Measurements from ENCODE around the gene LHX3.

DNA sequence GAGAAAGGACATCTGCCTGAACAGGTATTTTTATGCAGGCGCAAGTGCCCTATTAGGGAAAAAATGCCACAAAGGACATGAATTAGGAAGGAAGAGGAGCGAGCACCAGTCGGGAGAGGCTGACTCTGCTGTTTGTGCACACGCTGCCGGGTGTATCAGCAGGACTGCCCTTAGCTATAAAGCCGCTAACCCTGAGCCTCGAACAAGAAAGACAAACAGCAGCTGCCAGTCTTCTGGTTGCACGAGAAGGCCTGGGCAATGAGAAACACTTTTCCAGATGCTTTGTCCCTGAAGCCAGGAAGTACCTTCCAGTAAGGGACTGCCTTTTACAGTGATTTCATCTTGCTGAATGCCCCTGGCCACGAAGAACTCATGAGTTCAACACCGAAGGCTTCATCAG is 28.0 kb upstream of the LHX3 start:
- TF ChIP-seq CTCF (IDR thresholded peaks at IDR 0.05; ENCODE audit: low read depth, low read length) (no peak), MYC (IDR thresholded peaks at IDR 0.05; ENCODE audit: low read depth, low read length) (no peak), MAX (IDR thresholded peaks at IDR 0.05; ENCODE audit: low read depth, low read length) (no peak)

Data from NB4 (cell line).